A673 (cell line): ENCODE measurements around the gene MRPS5. TPM values are rescaled to one million over a fixed set of nuclear protein-coding genes. Genes with fewer than 3 reads are reported as not detected.

Source experiments
- BruUV-seq: library from RNA; stranded (reverse); fragments of 400-500 nt; replicated peaks from 2 replicates; lab custom pipeline; 2021; lab: Mats Ljungman, UMichigan
- CTCF ChIA-PET: fragments of 300-600 bp; sonication (Branson Sonifier 250); formaldehyde crosslinking; loops from one replicate; lab custom pipeline; 2022; ENCODE audit warnings: antibody characterized with exemption; lab: Charles Lee
- POLR2A ChIA-PET: fragments of 300-600 bp; sonication (Branson Sonifier 250); formaldehyde crosslinking; loops from one replicate; lab custom pipeline; 2022; ENCODE audit warnings: antibody characterized with exemption; ENCODE audit not compliant: low non-redundant PET; lab: Charles Lee
- DNase-seq: peaks from one replicate; pipeline ENCODE4 v3.0.0-alpha.2; 2015; ENCODE audit warnings: low spot score
- H3K27ac ChIP-seq: fragments of 200-600 bp; sonication (generic); 2 replicates; pipeline ENCODE4 v1.5.1; 2016; ENCODE audit warnings: mixed run types, low read depth, mild to moderate bottlenecking, mixed read lengths, antibody characterized with exemption, low read length; ENCODE audit not compliant: poor library complexity, severe bottlenecking
- H3K27me3 ChIP-seq: fragments of 200-600 bp; sonication (generic); replicated peaks from 2 replicates; pipeline ENCODE4 v1.6.1; 2017; ENCODE audit warnings: mixed run types, low read depth, mild to moderate bottlenecking, mixed read lengths, antibody characterized with exemption, low read length; ENCODE audit not compliant: insufficient read depth, poor library complexity
- H3K36me3 ChIP-seq: fragments of 200-600 bp; sonication (generic); 2 replicates; pipeline ENCODE4 v1.6.1; 2016; ENCODE audit warnings: mixed run types, mild to moderate bottlenecking, mixed read lengths, antibody characterized with exemption, low read length; ENCODE audit not compliant: insufficient read depth, poor library complexity, severe bottlenecking
- H3K4me1 ChIP-seq: fragments of 200-600 bp; sonication (generic); 2 replicates; pipeline ENCODE4 v1.6.1; 2017; ENCODE audit warnings: mixed run types, mild to moderate bottlenecking, mixed read lengths, antibody characterized with exemption, low read length; ENCODE audit not compliant: insufficient read depth, poor library complexity, severe bottlenecking
- H3K4me3 ChIP-seq: fragments of 200-600 bp; sonication (generic); 2 replicates; pipeline ENCODE4 v1.5.1; 2016; ENCODE audit warnings: low read depth, mixed run types, mild to moderate bottlenecking, mixed read lengths, low read length; ENCODE audit not compliant: poor library complexity, severe bottlenecking
- H3K9me3 ChIP-seq: fragments of 200-600 bp; sonication (generic); 2 replicates; pipeline ENCODE4 v1.6.1; 2016; ENCODE audit warnings: mixed run types, low read depth, mild to moderate bottlenecking, mixed read lengths, antibody characterized with exemption, low read length; ENCODE audit not compliant: poor library complexity, severe bottlenecking
- EZH2 ChIP-seq: fragments of 200-600 bp; sonication (generic); IDR thresholded peaks from 2 replicates; pipeline ENCODE4 v1.6.1; 2017; ENCODE audit warnings: borderline replicate concordance, low read depth, mild to moderate bottlenecking, mixed read lengths, antibody characterized with exemption, low read length; ENCODE audit not compliant: poor library complexity, severe bottlenecking
- intact Hi-C: fragments of 100-400 bp; cut with micrococcal nuclease; formaldehyde crosslinking; loops from one replicate; pipeline ENCODE4 v1.10.0; 2022; ENCODE audit not compliant: unreplicated experiment
- total RNA-seq: library from RNA; stranded (reverse); gene quantifications from 2 replicates; pipeline ENCODE4 v1.2.3, GENCODE V29; 2021
- TF ChIP-seq, protein P1 (sequence below): fragments of 300-800, 200-600 bp; sonication (generic); conservative IDR thresholded peaks from 2 replicates; pipeline ENCODE4 v1.5.1; 2017; ENCODE audit warnings: low read depth, mild to moderate bottlenecking, antibody characterized with exemption, low read length, moderate library complexity, mixed read lengths

Gene MRPS5
- total RNA-seq, 1 experiment from 2014 or later, result 103 TPM

DNA sequence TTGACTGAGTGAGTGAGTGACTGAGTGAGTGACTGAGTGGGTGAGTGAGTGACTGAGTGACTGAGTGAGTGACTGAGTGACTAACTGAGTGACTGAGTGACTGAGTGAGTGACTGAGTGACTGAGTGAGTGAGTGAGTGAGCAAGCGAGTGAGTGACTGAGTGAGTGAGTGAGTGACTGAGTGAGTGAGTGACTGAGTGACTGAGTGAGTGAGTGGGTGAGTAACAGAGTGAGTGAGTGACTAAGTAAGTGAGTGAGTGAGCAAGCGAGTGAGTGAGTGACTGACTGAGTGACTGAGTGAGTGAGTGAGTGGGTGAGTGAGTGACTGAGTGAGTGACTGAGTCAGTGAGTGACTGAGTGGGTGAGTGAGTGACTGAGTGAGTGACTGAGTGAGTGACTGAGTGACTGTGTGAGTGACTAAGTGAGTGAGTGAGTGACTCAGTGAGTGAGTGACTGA is 84.2 kb downstream of the MRPS5 start:
- peaks cover 12% of the 10 kb centered on the region for H3K27me3 ChIP-seq
- CTCF ChIA-PET, result no interaction called here
- BruUV-seq, result no TSS peak
- no peak overlapping the region for H3K4me3 ChIP-seq
- no peaks in the 10 kb centered on the region for H3K9me3 ChIP-seq
- POLR2A ChIA-PET, result no interaction called here
- no peaks in the 10 kb centered on the region for H3K36me3 ChIP-seq
- intact Hi-C loops, result no loop called here
- no peak overlapping the region for H3K27ac ChIP-seq
- TF ChIP-seq, protein P1, sequence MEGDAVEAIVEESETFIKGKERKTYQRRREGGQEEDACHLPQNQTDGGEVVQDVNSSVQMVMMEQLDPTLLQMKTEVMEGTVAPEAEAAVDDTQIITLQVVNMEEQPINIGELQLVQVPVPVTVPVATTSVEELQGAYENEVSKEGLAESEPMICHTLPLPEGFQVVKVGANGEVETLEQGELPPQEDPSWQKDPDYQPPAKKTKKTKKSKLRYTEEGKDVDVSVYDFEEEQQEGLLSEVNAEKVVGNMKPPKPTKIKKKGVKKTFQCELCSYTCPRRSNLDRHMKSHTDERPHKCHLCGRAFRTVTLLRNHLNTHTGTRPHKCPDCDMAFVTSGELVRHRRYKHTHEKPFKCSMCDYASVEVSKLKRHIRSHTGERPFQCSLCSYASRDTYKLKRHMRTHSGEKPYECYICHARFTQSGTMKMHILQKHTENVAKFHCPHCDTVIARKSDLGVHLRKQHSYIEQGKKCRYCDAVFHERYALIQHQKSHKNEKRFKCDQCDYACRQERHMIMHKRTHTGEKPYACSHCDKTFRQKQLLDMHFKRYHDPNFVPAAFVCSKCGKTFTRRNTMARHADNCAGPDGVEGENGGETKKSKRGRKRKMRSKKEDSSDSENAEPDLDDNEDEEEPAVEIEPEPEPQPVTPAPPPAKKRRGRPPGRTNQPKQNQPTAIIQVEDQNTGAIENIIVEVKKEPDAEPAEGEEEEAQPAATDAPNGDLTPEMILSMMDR, result no peak
- no peak for TF ChIP-seq EZH2
- H3K4me1 ChIP-seq, result no peaks in the 10 kb centered on the region
- DNase-seq, result no peak

DNA sequence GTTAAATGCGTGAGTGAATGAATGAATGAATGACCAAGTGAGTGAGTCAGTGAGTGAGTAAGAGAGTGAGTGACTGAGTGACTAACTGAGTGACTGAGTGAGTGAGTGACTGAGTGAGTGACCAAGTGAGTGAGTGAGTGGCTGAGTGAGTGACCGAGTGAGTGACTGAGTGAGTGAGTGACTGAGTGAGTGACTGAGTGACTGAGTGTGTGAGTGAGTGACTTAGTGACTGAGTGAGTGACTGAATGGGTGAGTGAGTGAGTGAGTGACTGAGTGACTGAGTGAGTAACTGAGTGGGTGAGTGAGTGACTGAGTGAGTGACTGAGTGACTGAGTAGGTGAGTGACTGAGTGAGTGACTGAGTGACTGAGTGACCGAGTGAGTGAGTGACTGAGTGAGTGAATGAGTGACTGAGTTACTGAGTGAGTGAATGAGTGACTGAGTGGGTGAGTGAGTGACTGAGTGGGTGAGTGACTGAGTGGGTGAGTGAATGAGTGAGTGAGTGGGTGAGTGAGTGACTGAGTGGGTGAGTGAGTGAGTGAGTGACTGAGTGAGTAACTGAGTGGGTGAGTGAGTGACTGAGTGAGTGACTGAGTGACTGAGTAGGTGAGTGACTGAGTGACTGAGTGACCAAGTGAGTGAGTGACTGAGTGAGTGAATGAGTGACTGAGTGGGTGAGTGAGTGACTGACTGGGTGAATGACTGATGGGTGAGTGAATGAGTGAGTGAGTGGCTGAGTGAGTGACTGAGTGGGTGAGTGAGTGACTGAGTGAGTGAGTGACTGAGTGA is 84.8 kb downstream of the MRPS5 start:
- no peak for TF ChIP-seq EZH2
- TF ChIP-seq, protein P1, result no peak
- Histone ChIP-seq H3K4me1 (no peaks in the 10 kb centered on the region), H3K4me3 (no peak overlapping the region), H3K36me3 (no peaks in the 10 kb centered on the region), H3K9me3 (no peaks in the 10 kb centered on the region), H3K27me3 (peaks cover 18% of the 10 kb centered on the region), H3K27ac (no peak overlapping the region)
- intact Hi-C loops, result no loop called here
- POLR2A ChIA-PET, result no interaction called here
- DNase-seq, result no peak
- CTCF ChIA-PET, result no interaction called here
- no TSS peak for BruUV-seq

Other genes starting within 250 kb of the MRPS5 start
- gene MAL, start 96.1 kb downstream of the MRPS5 start, total RNA-seq, result not detected in 2 replicates
- 14.4 and 17.0 TPM in 2 replicates for gene ZNF514, start 38.0 kb upstream of the MRPS5 start, total RNA-seq
- gene ZNF2, start 44.0 kb upstream of the MRPS5 start, total RNA-seq, result 4.6 and 5.6 TPM in 2 replicates
- 7.2 and 8.2 TPM in 2 replicates for gene ZNF892, start 85.7 kb upstream of the MRPS5 start, total RNA-seq
- gene PROM2, start 152.6 kb upstream of the MRPS5 start, total RNA-seq, result 1.4 and 1.6 TPM in 2 replicates
- gene KCNIP3, start 175.5 kb upstream of the MRPS5 start, total RNA-seq, result 0.24 and 0.45 TPM in 2 replicates